GM23338 (cell line): ENCODE measurements around the gene LMO1.

Experiments
- CTCF ChIP-seq, 2 experiments: fragments of 200-600 bp in 1 of 2; sonication (generic) in 1 of 2; conservative IDR thresholded peaks; 2 replicates each; pipeline versions ENCODE4 v1.5.1 to v1.6.1; 2016 to 2017; ENCODE audit warnings: antibody characterized with exemption in 2 of 2, low read depth in 2 of 2, mild to moderate bottlenecking in 2 of 2, moderate library complexity in 1 of 2
- EZH2 ChIP-seq: fragments of 200-600 bp; sonication (generic); IDR thresholded peaks from one replicate; pipeline ENCODE4 v1.8.0; 2017; ENCODE audit warnings: antibody characterized with exemption, mild to moderate bottlenecking, low read depth; ENCODE audit not compliant: unreplicated experiment
- EZH2phosphoT487 ChIP-seq: fragments of 200-600 bp; sonication (generic); IDR thresholded peaks from one replicate; pipeline ENCODE4 v1.8.1; 2018; ENCODE audit warnings: antibody characterized with exemption; ENCODE audit not compliant: unreplicated experiment
- JUNB ChIP-seq: IDR thresholded peaks from one replicate; pipeline ENCODE4 v1.6.1; 2016; ENCODE audit warnings: antibody characterized with exemption; ENCODE audit not compliant: unreplicated experiment
- NANOG ChIP-seq: IDR thresholded peaks from 2 replicates; pipeline ENCODE4 v1.6.1; 2016; ENCODE audit warnings: antibody characterized with exemption, borderline replicate concordance
- POLR2AphosphoS5 ChIP-seq: IDR thresholded peaks from 2 replicates; pipeline ENCODE4 v1.6.1; 2016; ENCODE audit warnings: antibody characterized with exemption, low read depth
- REST ChIP-seq: IDR thresholded peaks from one replicate; pipeline ENCODE4 v1.6.1; 2018; ENCODE audit warnings: antibody characterized with exemption; ENCODE audit not compliant: unreplicated experiment
- ZNF114 ChIP-seq: fragments of 250-450 bp; sonication (Bioruptor Pico); IDR thresholded peaks from 2 replicates; pipeline ENCODE4 v1.5.0; 2020; ENCODE audit warnings: mild to moderate bottlenecking, moderate library complexity

DNA sequence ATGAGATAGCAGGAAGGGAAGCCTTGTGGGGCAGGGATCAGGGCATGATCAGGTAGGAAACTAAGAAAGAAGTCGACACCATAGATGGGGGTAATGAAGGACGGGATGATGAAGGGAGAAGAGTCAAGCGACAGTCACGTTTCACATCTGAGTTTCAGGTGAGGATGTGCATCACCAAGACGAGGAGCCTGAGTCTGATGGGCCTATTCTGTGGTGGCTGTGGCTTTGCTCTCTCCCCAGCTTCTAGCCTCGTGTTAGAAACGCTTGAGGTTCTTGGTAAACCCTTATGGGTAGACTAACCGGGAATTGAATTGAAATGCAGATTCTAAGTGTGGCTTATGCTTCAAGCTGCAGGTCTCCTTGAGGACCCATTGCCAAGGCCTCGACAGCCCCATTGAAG, 45.6 kb upstream of the LMO1 start:
- TF ChIP-seq POLR2AphosphoS5 (no peak), CTCF (conservative IDR thresholded peaks at IDR 0.05; ENCODE audit: low read depth in 2 of 2) (no peak), EZH2 (no peak), JUNB (no peak), ZNF114 (CRISPR knock-in tag) (no peak), REST (no peak), EZH2phosphoT487 (no peak), NANOG (no peak)
